ENCODE data around the gene C2orf49.

- no peak for TF ChIP-seq EZH2phosphoT487 (IDR thresholded peaks at IDR 0.05; ENCODE audit: low read depth)
- TF ChIP-seq, protein P1, sequence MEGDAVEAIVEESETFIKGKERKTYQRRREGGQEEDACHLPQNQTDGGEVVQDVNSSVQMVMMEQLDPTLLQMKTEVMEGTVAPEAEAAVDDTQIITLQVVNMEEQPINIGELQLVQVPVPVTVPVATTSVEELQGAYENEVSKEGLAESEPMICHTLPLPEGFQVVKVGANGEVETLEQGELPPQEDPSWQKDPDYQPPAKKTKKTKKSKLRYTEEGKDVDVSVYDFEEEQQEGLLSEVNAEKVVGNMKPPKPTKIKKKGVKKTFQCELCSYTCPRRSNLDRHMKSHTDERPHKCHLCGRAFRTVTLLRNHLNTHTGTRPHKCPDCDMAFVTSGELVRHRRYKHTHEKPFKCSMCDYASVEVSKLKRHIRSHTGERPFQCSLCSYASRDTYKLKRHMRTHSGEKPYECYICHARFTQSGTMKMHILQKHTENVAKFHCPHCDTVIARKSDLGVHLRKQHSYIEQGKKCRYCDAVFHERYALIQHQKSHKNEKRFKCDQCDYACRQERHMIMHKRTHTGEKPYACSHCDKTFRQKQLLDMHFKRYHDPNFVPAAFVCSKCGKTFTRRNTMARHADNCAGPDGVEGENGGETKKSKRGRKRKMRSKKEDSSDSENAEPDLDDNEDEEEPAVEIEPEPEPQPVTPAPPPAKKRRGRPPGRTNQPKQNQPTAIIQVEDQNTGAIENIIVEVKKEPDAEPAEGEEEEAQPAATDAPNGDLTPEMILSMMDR (IDR thresholded peaks at IDR 0.05; ENCODE audit: low read depth, low read length) = no peak
These were observed 22.0 kb upstream of the C2orf49 start for GRCh38 chr2:105315314-105315713.
